HG02938 (cell line): Measurements from ENCODE around the gene AHSP.
"Not testable (repeated sequence)": the region's sequence is repeated elsewhere in the genome, so short reads cannot be mapped to it uniquely, and the experiment has no call there.

Experiments used
- ATAC-seq: cut with Tn5 transposase; IDR thresholded peaks from one replicate; pipeline ENCODE4 v1.9.1; 2021; ENCODE audit warnings: mild to moderate bottlenecking, moderate library complexity; ENCODE audit not compliant: unreplicated experiment

AHSP gene

GRCh38 chr16:31499928-31500327 is 27.8 kb upstream of the AHSP start:
- ATAC-seq: no peak

GRCh38 chr16:31501226-31501965 is 26.3 kb upstream of the AHSP start:
- ATAC-seq: no peak

- no peak for ATAC-seq
Observed at GRCh38 chr16:31501966-31502348, 25.7 kb upstream of the AHSP start.

GRCh38 chr16:31502981-31503380 is 24.7 kb upstream of the AHSP start:
- no peak for ATAC-seq

GRCh38 chr16:31503555-31503954 is 24.1 kb upstream of the AHSP start:
- not testable (repeated sequence) for ATAC-seq

- ATAC-seq: no peak
Observed at GRCh38 chr16:31504159-31504558, 23.5 kb upstream of the AHSP start.

DNA sequence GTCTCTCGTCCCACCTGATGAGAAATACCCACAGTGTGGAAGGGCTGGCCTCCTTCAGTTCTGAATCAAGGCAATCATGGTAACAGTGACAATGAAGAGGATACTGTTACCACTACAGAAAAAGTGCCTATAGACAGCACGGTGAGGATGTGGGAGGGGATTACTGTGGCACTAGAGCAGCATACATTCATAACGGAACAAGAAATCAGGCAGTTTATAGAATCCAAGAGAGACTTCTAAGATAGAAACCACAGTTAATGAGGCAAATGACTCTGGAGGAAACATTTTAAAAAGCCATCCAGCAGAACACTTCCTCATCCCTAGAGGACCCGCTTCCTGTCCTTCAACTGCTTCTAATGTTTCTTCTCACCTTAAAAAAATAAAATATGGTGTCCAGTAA is 22.2 kb upstream of the AHSP start:
- peak; percentile 61 for ATAC-seq

GRCh38 chr16:31507617-31507928 is 20.1 kb upstream of the AHSP start:
- no peak for ATAC-seq

DNA sequence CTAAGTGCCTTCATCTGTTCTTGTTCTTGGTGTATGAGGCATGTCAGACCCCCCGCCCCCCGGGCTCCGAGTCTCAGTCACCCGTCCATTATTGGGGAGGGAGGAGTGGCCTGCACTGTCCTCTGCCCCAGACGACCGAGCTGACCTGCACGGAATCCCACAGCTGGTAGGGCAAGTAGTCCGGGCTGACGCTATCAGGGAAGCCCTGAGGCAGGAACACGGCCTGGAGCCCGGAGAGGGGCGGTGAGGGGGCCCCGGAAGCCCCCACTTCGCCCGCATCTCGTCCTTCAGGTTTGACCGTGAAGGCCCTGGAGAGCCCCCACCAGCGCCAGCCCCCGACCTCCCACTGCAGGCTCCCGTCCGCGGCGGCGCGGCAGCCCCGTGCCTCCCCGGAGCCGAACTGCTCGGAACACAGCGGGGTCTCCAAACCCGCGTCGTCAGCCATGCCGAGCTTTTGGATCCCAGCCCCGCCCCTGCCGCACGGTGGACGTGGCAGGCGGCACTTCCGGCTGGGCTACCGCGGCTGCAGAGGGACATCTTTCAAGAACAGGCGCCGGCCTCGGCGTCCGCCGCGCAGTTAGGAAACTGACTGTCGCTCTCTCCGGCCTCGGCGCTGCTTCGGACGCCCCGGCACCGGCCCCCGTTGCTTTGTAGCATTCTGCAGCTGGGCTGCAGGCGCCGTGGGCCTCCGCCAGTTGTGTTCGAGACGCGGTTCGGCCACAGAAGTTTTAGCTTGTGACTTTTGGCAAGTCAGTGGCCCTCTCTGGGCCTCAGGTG is 19.6 kb upstream of the AHSP start, which contains the start of gene RUSF1:
RUSF1 (minus strand) TSS at position 463 of the 777 bp plus-strand sequence; CDS start at position 445, 18 bp downstream.
- ATAC-seq: peak; percentile 80

GRCh38 chr16:31508706-31509195 is 18.9 kb upstream of the AHSP start:
- ATAC-seq: no peak

DNA sequence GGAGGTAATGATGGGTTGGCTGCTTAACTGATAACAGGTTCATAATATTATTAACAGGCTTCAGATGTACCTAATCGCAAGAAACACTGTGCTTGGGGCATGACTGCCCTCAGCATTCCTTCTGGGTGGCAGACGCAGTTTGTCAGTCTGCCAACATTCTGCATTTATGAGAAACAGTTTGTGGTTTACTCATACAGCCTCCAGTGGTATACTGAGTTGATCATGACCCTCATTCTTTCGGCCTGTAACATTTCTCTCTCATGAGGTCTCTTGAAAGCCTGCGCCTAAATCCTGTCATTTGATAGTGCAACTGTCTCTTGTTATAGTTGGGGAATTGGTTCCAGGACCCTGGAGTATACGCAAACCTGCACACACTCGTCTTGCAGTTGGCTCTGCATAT is 14.6 kb upstream of the AHSP start:
- no peak for ATAC-seq

DNA sequence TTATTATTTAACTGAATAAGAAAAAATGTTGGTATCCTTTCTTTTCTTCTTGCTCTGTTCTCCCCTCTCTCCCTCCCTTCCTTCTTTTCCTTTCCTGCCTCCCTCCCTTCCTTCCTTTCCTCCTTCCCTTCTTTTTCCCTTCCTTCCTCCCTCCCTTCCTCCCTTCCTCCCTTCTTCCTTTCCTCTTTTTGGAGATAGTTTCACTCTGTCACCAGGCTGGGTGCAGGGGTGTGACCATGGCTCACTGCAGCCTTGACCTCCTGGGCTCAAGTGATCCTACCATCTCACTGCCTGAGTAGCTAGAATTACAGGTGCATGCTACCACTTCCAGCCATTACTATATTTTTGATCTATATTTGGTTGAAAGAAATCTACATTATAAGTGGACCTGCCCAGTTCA is 13.8 kb upstream of the AHSP start:
- ATAC-seq: no peak

DNA sequence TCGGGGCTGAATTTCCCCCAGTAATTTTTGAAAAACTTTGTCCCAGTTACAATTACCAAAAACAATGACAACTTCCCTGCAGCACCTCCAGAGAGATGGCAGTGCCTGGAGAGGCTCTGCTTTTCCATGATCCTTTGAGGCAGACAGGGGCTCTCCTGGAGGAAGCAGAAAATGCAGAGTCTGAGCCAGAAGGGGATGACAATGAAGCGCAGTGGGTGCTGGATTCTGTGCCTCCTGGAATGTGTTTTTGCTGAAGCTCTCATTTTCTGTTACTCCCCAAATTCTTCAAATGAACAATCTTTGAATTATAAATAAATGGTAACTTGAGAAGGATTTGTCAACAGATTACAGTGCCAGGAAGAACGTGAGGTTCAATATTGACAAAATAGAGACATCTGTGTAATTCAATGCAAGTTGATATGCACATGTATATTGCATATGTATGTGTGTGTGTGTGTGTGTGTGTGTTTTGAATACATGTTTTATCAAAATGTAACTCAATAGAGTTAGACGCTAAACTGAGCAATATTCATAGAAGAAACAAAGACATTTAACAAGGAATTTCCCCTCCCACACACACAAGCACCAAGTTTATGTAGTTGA is 9.8 kb upstream of the AHSP start:
- no peak for ATAC-seq

GRCh38 chr16:31519759-31520431 is 7.8 kb upstream of the AHSP start:
- ATAC-seq: no peak

- no peak for ATAC-seq
Observed at GRCh38 chr16:31521368-31521767, 6.3 kb upstream of the AHSP start.

DNA sequence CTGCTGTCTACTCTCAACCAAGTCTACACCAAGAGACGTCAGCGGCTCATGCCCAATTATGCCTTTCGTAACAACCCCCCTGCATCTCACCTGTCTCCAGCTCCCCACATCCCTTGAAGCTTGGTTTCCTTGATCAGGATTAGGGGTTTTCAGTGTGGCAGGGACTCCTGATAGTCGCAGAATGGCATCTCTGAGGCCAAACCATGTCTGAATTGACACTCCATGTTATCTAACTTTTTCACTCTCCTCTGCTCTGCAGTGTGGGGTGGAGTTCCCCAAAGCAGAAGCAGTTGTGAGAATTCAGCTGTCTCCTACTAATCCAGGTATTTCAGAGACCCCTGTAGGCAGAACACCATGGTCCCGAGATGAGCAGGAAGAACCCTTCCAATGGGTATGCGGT is 5.6 kb upstream of the AHSP start:
- ATAC-seq: no peak

GRCh38 chr16:31523768-31524167 is 3.9 kb upstream of the AHSP start:
- ATAC-seq: not testable (repeated sequence)

DNA sequence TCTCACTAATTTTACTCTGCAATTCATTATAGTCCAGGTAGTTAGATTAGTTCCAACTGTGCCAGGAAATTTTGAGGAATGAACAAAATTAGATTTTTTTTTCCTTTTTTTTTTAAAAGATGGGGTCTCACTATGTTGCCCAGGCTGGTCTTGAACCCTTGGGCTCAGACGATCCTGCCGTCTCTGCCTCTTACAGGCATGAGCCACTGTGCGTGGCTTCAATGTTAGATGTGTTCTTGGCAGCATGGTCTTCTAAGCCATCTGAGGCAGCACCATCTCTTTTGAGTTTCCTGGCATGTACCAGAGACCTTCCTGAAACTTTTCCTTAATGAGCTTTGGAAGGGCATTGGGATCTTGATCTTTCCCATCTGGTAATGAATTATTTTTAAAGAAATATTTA is 2.6 kb upstream of the AHSP start:
- ATAC-seq: no peak

DNA sequence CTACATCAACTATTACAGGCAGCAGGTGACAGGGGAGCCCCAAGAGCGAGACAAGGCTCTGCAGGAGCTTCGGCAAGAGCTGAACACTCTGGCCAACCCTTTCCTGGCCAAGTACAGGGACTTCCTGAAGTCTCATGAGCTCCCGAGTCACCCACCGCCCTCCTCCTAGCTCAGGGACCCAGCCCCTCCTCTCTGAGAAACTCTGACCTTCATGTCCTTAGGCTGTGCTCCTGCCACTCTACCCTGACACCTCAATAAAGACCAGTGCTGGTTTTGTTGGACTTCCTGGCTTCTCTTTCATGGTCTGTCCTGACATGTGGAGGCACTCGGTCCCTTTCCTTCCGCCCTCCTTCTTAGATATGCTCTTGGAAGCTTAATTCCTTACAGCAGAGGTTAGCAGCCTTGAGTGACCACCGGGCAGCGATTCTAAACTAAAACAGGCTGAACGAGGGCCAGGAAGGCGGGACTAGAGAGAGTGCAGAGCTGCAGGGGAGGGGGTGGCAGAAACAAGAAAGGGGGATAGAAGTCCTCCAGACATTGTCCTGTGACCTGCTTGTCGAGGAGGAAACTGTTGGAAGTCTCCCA is 915 bp downstream of the AHSP start:
- no peak for ATAC-seq

GRCh38 chr16:31529108-31529936 is 1.6 kb downstream of the AHSP start:
- ATAC-seq: no peak
